NCI-H2107 (cell line): ENCODE results near the gene HDAC2.

Source experiments
- DNase-seq: peaks from one replicate; lab custom pipeline; 2025; lab: John Stamatoyannopoulos, UW

The HDAC2 gene

GRCh38 chr6:113909224-113909856, 61.6 kb downstream of the HDAC2 start:
- DNase-seq, result peak; percentile 10

GRCh38 chr6:113908801-113909200, 62.1 kb downstream of the HDAC2 start:
- DNase-seq, result no peak

GRCh38 chr6:113907102-113907815, 63.7 kb downstream of the HDAC2 start:
- DNase-seq, result no peak

GRCh38 chr6:113903666-113904330, 67.2 kb downstream of the HDAC2 start:
- no peak for DNase-seq

GRCh38 chr6:113901482-113901881, 69.5 kb downstream of the HDAC2 start:
- no peak for DNase-seq

- DNase-seq, result no peak
Observed at GRCh38 chr6:113894712-113895674, 76.0 kb downstream of the HDAC2 start.

GRCh38 chr6:113893866-113894265, 77.1 kb downstream of the HDAC2 start:
- no peak for DNase-seq

- no peak for DNase-seq
Observed at GRCh38 chr6:113893451-113893850, 77.5 kb downstream of the HDAC2 start.

GRCh38 chr6:113888956-113889630, 81.9 kb downstream of the HDAC2 start:
- DNase-seq, result no peak

GRCh38 chr6:113888493-113888892, 82.5 kb downstream of the HDAC2 start:
- no peak for DNase-seq

GRCh38 chr6:113886512-113886911, 84.4 kb downstream of the HDAC2 start:
- DNase-seq, result no peak

GRCh38 chr6:113884011-113884410, 86.9 kb downstream of the HDAC2 start:
- no peak for DNase-seq
